Measurements from ENCODE around the gene ADGRD2.

ADGRD2 gene

GRCh38 chr9:124439086-124439485, 11.2 kb upstream of the ADGRD2 start:
- no peak for DNase-seq

- no peak for DNase-seq
These were observed 10.5 kb upstream of the ADGRD2 start for GRCh38 chr9:124439686-124440243.

GRCh38 chr9:124440786-124441185, 9.5 kb upstream of the ADGRD2 start:
- no peak for DNase-seq

- no peak for DNase-seq
These were observed 9.0 kb upstream of the ADGRD2 start for GRCh38 chr9:124441291-124441690.

GRCh38 chr9:124442379-124442778, 7.9 kb upstream of the ADGRD2 start:
- no peak for DNase-seq

- DNase-seq, result no peak
These were observed 7.4 kb upstream of the ADGRD2 start for GRCh38 chr9:124442826-124443225.

GRCh38 chr9:124443625-124444024, 6.6 kb upstream of the ADGRD2 start:
- DNase-seq, result no peak

GRCh38 chr9:124444166-124444565, 6.1 kb upstream of the ADGRD2 start:
- DNase-seq, result no peak

- DNase-seq, result no peak
These were observed 3.0 kb upstream of the ADGRD2 start for GRCh38 chr9:124447297-124447661.

- DNase-seq, result no peak
These were observed 2.2 kb upstream of the ADGRD2 start for GRCh38 chr9:124448019-124448418.

GRCh38 chr9:124449381-124450151, 685 bp upstream of the ADGRD2 start:
- no peak for DNase-seq

GRCh38 chr9:124450931-124451661, 845 bp downstream of the ADGRD2 start:
- DNase-seq, result no peak

- no peak for DNase-seq
These were observed 2.1 kb downstream of the ADGRD2 start for GRCh38 chr9:124452326-124452725.

- DNase-seq, result no peak
These were observed 2.8 kb downstream of the ADGRD2 start for GRCh38 chr9:124452841-124453585.

- no peak for DNase-seq
These were observed 3.4 kb downstream of the ADGRD2 start for GRCh38 chr9:124453586-124454191.

GRCh38 chr9:124454296-124454695, 4.0 kb downstream of the ADGRD2 start:
- no peak for DNase-seq

- DNase-seq, result no peak
These were observed 4.7 kb downstream of the ADGRD2 start for GRCh38 chr9:124454791-124455443.

- DNase-seq, result no peak
These were observed 5.6 kb downstream of the ADGRD2 start for GRCh38 chr9:124455820-124456219.

- no peak for DNase-seq
These were observed 6.3 kb downstream of the ADGRD2 start for GRCh38 chr9:124456341-124457078.

- DNase-seq, result no peak
These were observed 7.0 kb downstream of the ADGRD2 start for GRCh38 chr9:124457079-124457886.
